GM23248 (cell line): ENCODE data around the gene C1orf105. TPM values are rescaled to one million over a fixed set of nuclear protein-coding genes. Genes with fewer than 3 reads are reported as not detected.
A peak's percentile ranks its signal among the peaks of the same experiment; 100 is the strongest.
"Not testable (repeated sequence)": the region's sequence is repeated elsewhere in the genome, so short reads cannot be mapped to it uniquely, and the experiment has no call there.

Experiments
- DNase-seq: peaks from one replicate; pipeline ENCODE4 v3.0.0-alpha.2; 2015
- H2AFZ ChIP-seq: fragments of 200-600 bp; sonication (generic); 2 replicates; pipeline ENCODE4 v1.6.1; 2016; ENCODE audit warnings: antibody characterized with exemption
- H3F3A ChIP-seq: fragments of 200-600 bp; sonication (generic); 2 replicates; pipeline ENCODE4 v1.6.1; 2016; ENCODE audit warnings: mild to moderate bottlenecking, antibody characterized with exemption, mixed run types; ENCODE audit not compliant: insufficient read depth
- H3K27ac ChIP-seq: fragments of 200-600 bp; sonication (generic); 2 replicates; pipeline ENCODE4 v1.5.1; 2016; ENCODE audit warnings: mild to moderate bottlenecking
- H3K27me3 ChIP-seq: fragments of 200-600 bp; sonication (generic); replicated peaks from 2 replicates; pipeline ENCODE4 v1.6.1; 2016; ENCODE audit warnings: mild to moderate bottlenecking; ENCODE audit not compliant: insufficient read depth
- H3K36me3 ChIP-seq: fragments of 200-600 bp; sonication (generic); 2 replicates; pipeline ENCODE4 v1.6.1; 2016; ENCODE audit warnings: low read depth, mild to moderate bottlenecking
- H3K4me1 ChIP-seq: fragments of 200-600 bp; sonication (generic); 2 replicates; pipeline ENCODE4 v1.6.1; 2016; ENCODE audit warnings: mild to moderate bottlenecking; ENCODE audit not compliant: insufficient read depth
- H3K4me2 ChIP-seq: fragments of 200-600 bp; sonication (generic); one replicate; pipeline ENCODE4 v1.6.1; 2016; ENCODE audit warnings: mild to moderate bottlenecking; ENCODE audit not compliant: unreplicated experiment
- H3K4me3 ChIP-seq: fragments of 200-600 bp; sonication (generic); 2 replicates; pipeline ENCODE4 v1.5.1; 2016; ENCODE audit warnings: mild to moderate bottlenecking
- H3K79me2 ChIP-seq: fragments of 200-600 bp; sonication (generic); 2 replicates; pipeline ENCODE4 v1.6.1; 2016; ENCODE audit warnings: mild to moderate bottlenecking; ENCODE audit not compliant: insufficient read depth
- H3K9ac ChIP-seq: fragments of 200-600 bp; sonication (generic); 2 replicates; pipeline ENCODE4 v1.6.1; 2016; ENCODE audit warnings: mild to moderate bottlenecking
- H3K9me2 ChIP-seq: fragments of 200-600 bp; sonication (generic); 2 replicates; pipeline ENCODE4 v1.6.1; 2016; ENCODE audit warnings: mixed run types, mild to moderate bottlenecking, moderate library complexity; ENCODE audit not compliant: insufficient read depth
- H3K9me3 ChIP-seq: fragments of 200-600 bp; sonication (generic); one replicate; pipeline ENCODE4 v1.6.1; 2017; ENCODE audit warnings: low read depth
- H4K20me1 ChIP-seq: fragments of 200-600 bp; sonication (generic); 2 replicates; pipeline ENCODE4 v1.6.0; 2016; ENCODE audit not compliant: insufficient read depth
- EZH2 ChIP-seq: fragments of 200-600 bp; sonication (generic); IDR thresholded peaks from 2 replicates; pipeline ENCODE4 v1.6.1; 2018; ENCODE audit warnings: antibody characterized with exemption, mild to moderate bottlenecking; ENCODE audit not compliant: insufficient read depth, poor library complexity, severe bottlenecking
- EZH2phosphoT487 ChIP-seq: fragments of 200-600 bp; sonication (generic); IDR thresholded peaks from 2 replicates; pipeline ENCODE4 v1.6.1; 2018; ENCODE audit warnings: antibody characterized with exemption, moderate library complexity, mild to moderate bottlenecking, low read depth; ENCODE audit not compliant: insufficient read depth
- WGBS, 2 experiments: methylation state at CpG; one replicate each; pipeline ENCODE4 v1.1.6; 2015 to 2017; ENCODE audit warnings: low lambda C conversion rate in 2 of 2, low coverage in 1 of 2; ENCODE audit errors: missing lambda C conversion rate in 2 of 2; 5-methylcytosine and 5-hydroxymethylcytosine counted together
- in situ Hi-C: fragments of 300-500 bp; cut with MboI; formaldehyde crosslinking; loops from 2 replicates; pipeline ENCODE4 v1.15.0; 2020
- polyA plus RNA-seq: library from polyadenylated mRNA; unstranded; fragments of >200 nt; fragmentation: Nextera tagmentation; extraction: Ambion mirVana; gene quantifications from 2 replicates; pipeline ENCODE4 v1.2.1, GENCODE V29; 2016
- total RNA-seq: library from RNA; depleted of rRNA; stranded (reverse); fragments of >200 nt; shearing (Covaris generic); gene quantifications from 2 replicates; pipeline ENCODE4 v1.2.3, GENCODE V29; 2014

The C1orf105 gene
- total and polyA plus RNA-seq, 2 experiments from 2014 or later, result not detected

DNA sequence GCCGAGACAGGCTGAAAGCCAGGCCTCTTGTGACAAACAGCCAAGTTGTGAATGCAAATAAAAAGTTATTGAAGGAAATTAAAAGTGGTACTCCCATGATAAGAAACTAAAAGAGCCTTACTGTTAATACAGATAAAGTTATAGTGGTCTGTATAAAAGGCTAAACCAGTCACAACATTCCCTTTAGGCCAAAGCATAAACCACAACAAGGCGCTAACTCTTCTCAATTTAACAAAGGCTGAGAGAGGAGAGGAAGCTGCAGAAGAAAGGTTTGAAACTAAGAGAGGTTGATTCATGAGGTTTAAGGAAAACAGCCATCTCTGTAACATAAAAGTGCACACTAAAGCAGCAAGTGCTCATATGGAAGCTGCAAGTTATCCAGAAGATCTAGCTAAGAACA is 10.7 kb downstream of the C1orf105 start:
- H3K9me2 ChIP-seq, result no peaks in the 10 kb centered on the region
- TF ChIP-seq EZH2 (no peak), EZH2phosphoT487 (no peak)
- no peaks in the 10 kb centered on the region for H3K36me3 ChIP-seq
- in situ Hi-C loops, result no loop called here
- no peaks in the 10 kb centered on the region for H3F3A ChIP-seq
- no peaks in the 10 kb centered on the region for H3K27me3 ChIP-seq
- no peak overlapping the region for H3K4me3 ChIP-seq
- H3K4me1 ChIP-seq, result no peaks in the 10 kb centered on the region
- H3K9me3 ChIP-seq, result no peaks in the 10 kb centered on the region
- H3K9ac ChIP-seq, result no peak overlapping the region
- no peak overlapping the region for H3K27ac ChIP-seq
- H3K79me2 ChIP-seq, result no peaks in the 10 kb centered on the region; the same call in 1 of the 2 replicates
- DNase-seq, result no peak
- H3K4me2 ChIP-seq, result no peak overlapping the region
- WGBS, 2 experiments, result 91 to 93% methylated on average over 2 of the region's 2 CpGs
- no peak overlapping the region for H2AFZ ChIP-seq
- H4K20me1 ChIP-seq, result no peaks in the 10 kb centered on the region

DNA sequence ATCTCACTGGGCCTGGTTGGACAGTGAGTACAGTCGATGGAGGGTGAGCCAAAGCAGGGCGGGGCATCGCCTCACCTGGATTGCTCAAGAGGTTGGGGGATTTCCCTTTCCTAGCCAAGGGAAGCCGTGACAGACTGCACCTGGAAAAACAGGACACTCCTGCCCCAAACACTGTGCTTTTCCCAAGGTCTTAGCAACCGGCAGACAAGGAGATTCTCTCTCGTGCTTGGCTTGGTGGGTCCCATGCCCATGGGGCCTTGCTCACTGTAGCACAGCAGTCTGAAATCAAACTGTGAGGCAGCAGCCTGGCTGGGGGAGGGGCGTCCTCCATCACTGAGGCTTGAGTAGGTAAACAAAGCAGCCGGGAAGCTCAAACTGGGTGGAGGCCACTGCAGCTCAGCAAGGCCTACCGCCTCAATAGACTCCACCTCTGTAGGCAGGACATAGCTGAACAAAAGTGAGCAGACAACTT is 11.3 kb downstream of the C1orf105 start:
- Histone ChIP-seq H3K9me2 (no peaks in the 10 kb centered on the region), H3F3A (no peaks in the 10 kb centered on the region), H3K27me3 (no peaks in the 10 kb centered on the region), H3K4me2 (no peak overlapping the region), H3K79me2 (no peaks in the 10 kb centered on the region; the same call in 1 of the 2 replicates), H3K36me3 (no peaks in the 10 kb centered on the region), H3K27ac (no peak overlapping the region), H3K4me1 (no peaks in the 10 kb centered on the region), H3K4me3 (no peak overlapping the region), H4K20me1 (no peaks in the 10 kb centered on the region), H2AFZ (no peak overlapping the region), H3K9me3 (no peaks in the 10 kb centered on the region), H3K9ac (no peak overlapping the region)
- no peak for TF ChIP-seq EZH2
- TF ChIP-seq EZH2phosphoT487, result no peak
- no peak for DNase-seq
- WGBS, 2 experiments, result 74% methylated on average over 9 of the region's 9 CpGs
- in situ Hi-C loops, result no loop called here

DNA sequence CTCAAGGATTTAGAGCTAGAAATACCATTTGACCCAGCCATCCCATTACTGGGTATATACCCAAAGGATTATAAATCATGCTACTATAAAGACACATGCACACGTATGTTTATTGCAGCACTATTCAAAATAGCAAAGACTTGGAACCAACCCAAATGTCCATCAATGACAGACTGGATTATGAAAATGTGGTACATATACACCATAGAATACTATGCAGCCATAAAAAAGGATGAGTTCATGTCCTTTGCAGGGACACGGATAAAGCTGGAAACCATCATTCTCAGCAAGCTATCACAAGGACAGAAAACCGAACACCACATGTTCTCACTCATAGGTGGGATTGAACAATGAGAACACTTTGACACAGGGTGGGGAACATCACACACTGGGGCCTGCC is 16.7 kb downstream of the C1orf105 start:
- H4K20me1 ChIP-seq, H3K27ac ChIP-seq, H3K27me3 ChIP-seq, H3K4me2 ChIP-seq, H3K9me2 ChIP-seq, DNase-seq, H2AFZ ChIP-seq, H3K36me3 ChIP-seq, H3K4me3 ChIP-seq, H3F3A ChIP-seq, in situ Hi-C loops, H3K9ac ChIP-seq, H3K4me1 ChIP-seq, H3K9me3 ChIP-seq: not testable (repeated sequence)
- peaks cover 42% of the 10 kb centered on the region for H3K79me2 ChIP-seq
- 72% methylated on average over 3 of the region's 3 CpGs for WGBS, 2 experiments

DNA sequence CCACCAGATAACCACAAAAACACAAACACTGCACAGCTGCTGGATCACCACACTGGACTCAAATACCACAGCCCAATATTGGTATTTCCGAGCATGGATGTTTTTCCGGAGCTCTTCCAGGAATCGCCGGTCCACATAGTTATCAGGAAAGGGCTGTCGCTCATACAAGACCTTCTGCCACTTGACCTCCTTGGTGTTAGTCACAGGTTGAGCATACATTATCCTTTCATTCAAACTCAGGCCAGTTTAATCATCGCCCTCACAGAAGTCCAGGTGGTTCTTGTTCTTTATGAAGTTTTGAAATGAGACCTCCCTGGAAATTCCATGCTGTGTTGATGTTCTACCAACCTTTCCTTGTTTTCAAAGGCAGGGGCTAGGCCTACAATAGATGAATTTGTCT is 21.9 kb downstream of the C1orf105 start:
- Histone ChIP-seq H3K4me3 (peak overlapping the region; percentile 95), H3F3A (no peaks in the 10 kb centered on the region; the same call in 1 of the 2 replicates), H3K9me3 (no peaks in the 10 kb centered on the region), H4K20me1 (no peaks in the 10 kb centered on the region), H3K9ac (peak overlapping the region; percentile 97; the same call in 1 of the 2 replicates), H3K36me3 (no peaks in the 10 kb centered on the region), H3K27ac (no peak overlapping the region), H3K4me2 (peak overlapping the region; percentile 84), H3K27me3 (no peaks in the 10 kb centered on the region), H3K9me2 (no peaks in the 10 kb centered on the region), H3K79me2 (peaks cover 62% of the 10 kb centered on the region), H3K4me1 (peaks cover 7% of the 10 kb centered on the region; the same call in 1 of the 2 replicates), H2AFZ (no peak overlapping the region)
- 95 to 99% methylated on average over 6 of the region's 6 CpGs for WGBS, 2 experiments
- TF ChIP-seq EZH2phosphoT487 (no peak), EZH2 (no peak)
- DNase-seq, result no peak
- in situ Hi-C loops, result no loop called here
